22Rv1 (cell line): Measurements from ENCODE around the gene PRKAR1B.

Experiments
- CTCF ChIP-seq: fragments of 450-650 bp; IDR thresholded peaks from 2 replicates; pipeline ENCODE4 v1.5.1; 2017; ENCODE audit warnings: mild to moderate bottlenecking
- ZFX ChIP-seq: fragments of 450-650 bp; IDR thresholded peaks from 2 replicates; pipeline ENCODE4 v1.6.1; 2017; ENCODE audit warnings: antibody characterized with exemption, borderline replicate concordance

GRCh38 chr7:644381-645305 is 82.4 kb downstream of the PRKAR1B start:
- TF ChIP-seq CTCF = no peak
- no peak for TF ChIP-seq ZFX
